ENCODE results near the gene UCK2. TPM values are rescaled to one million over a fixed set of nuclear protein-coding genes. Genes with fewer than 3 reads are reported as not detected.

Gene UCK2
- total RNA-seq, 2 donors from 2014 or later = 8.8 to 19.3 TPM

DNA sequence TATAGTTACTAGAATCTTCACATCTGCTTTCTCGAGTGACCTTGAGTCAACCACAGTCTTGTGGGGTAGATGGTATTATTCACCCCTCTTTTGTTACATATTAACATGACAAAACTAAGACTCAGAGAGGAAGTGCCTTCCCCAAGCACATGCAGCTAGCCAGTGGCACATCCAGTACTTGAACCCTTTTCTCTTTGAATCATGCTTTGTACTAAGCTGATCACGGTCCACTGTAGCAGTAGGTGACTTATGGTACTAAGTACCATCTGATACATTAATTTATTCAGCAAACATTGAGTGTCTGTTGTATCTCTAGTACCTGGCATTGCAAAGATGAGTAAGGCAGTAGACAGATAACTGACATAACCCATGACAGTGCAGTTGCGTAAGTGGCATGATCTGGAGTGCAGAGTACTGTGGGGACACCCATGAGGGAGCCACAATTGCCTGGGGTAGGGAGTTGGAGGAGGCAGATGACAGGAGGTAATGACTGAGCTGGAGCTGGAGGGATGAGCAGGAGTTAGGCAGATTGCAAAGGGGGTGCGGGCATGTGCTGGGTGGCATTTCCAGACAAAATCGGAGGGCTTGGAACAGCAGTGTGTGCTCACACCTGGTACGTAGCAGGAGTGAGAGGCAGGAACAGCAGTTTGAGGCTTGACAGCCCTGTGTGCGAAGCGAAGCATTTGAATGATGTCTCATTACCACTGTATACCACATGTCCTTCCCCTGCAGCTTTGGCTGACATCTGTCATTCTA, 29.8 kb downstream of the UCK2 start:
- H3K4me3 ChIP-seq = no peak overlapping the region
- H3K27ac ChIP-seq = no peak overlapping the region
- H3K4me1 ChIP-seq = peaks cover 0 to 42% of the 10 kb centered on the region in 2 donors
- no peaks in the 10 kb centered on the region for H3K36me3 ChIP-seq
- DNase-seq (ENCODE audit: low spot score) = no peak
- no peaks in the 10 kb centered on the region for H3K27me3 ChIP-seq
- TF ChIP-seq, protein P1, sequence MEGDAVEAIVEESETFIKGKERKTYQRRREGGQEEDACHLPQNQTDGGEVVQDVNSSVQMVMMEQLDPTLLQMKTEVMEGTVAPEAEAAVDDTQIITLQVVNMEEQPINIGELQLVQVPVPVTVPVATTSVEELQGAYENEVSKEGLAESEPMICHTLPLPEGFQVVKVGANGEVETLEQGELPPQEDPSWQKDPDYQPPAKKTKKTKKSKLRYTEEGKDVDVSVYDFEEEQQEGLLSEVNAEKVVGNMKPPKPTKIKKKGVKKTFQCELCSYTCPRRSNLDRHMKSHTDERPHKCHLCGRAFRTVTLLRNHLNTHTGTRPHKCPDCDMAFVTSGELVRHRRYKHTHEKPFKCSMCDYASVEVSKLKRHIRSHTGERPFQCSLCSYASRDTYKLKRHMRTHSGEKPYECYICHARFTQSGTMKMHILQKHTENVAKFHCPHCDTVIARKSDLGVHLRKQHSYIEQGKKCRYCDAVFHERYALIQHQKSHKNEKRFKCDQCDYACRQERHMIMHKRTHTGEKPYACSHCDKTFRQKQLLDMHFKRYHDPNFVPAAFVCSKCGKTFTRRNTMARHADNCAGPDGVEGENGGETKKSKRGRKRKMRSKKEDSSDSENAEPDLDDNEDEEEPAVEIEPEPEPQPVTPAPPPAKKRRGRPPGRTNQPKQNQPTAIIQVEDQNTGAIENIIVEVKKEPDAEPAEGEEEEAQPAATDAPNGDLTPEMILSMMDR (IDR thresholded peaks at IDR 0.05) = no peak
- H3K9me3 ChIP-seq = no peaks in the 10 kb centered on the region

GRCh38 chr1:165858364-165858823, 31.0 kb downstream of the UCK2 start:
- no peaks in the 10 kb centered on the region for H3K36me3 ChIP-seq
- no peak for DNase-seq (ENCODE audit: low spot score)
- TF ChIP-seq, protein P1 (IDR thresholded peaks at IDR 0.05) = no peak
- H3K4me1 ChIP-seq = peaks cover 0 to 42% of the 10 kb centered on the region in 2 donors
- H3K27me3 ChIP-seq = no peaks in the 10 kb centered on the region
- no peaks in the 10 kb centered on the region for H3K9me3 ChIP-seq
- H3K4me3 ChIP-seq = no peak overlapping the region
- H3K27ac ChIP-seq = no peak overlapping the region

GRCh38 chr1:165858967-165859845, 31.8 kb downstream of the UCK2 start:
- Histone ChIP-seq H3K4me3 (no peak overlapping the region), H3K36me3 (no peaks in the 10 kb centered on the region), H3K9me3 (no peaks in the 10 kb centered on the region), H3K4me1 (peaks cover 0 to 34% of the 10 kb centered on the region in 2 donors), H3K27ac (no peak overlapping the region), H3K27me3 (no peaks in the 10 kb centered on the region)
- TF ChIP-seq, protein P1 (IDR thresholded peaks at IDR 0.05) = no peak
- no peak for DNase-seq (ENCODE audit: low spot score)

DNA sequence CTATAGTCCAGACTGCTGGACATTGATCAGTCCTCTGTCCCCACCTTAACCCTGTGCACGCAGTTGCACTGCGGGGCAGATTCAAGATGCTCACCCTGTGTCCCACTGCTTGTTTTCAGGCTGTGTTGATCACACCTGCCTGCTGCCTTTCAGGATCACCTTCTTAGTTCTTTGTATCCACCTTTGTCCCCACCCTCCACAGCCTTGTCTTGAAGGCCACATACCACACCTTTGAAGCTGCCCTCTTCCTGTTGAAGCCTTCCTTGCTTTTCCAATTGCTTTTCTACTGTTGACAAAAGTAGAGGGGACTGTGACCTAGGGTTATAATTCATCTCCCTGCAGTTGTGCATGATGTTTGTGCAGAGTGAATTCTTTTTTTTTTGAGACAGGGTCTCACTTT, 32.7 kb downstream of the UCK2 start:
- H3K27ac ChIP-seq = no peak overlapping the region
- TF ChIP-seq, protein P1 (IDR thresholded peaks at IDR 0.05) = no peak
- H3K36me3 ChIP-seq = no peaks in the 10 kb centered on the region
- no peak for DNase-seq (ENCODE audit: low spot score)
- H3K4me3 ChIP-seq = no peak overlapping the region
- no peaks in the 10 kb centered on the region for H3K9me3 ChIP-seq
- peaks cover 0 to 26% of the 10 kb centered on the region in 2 donors for H3K4me1 ChIP-seq
- H3K27me3 ChIP-seq = no peaks in the 10 kb centered on the region

DNA sequence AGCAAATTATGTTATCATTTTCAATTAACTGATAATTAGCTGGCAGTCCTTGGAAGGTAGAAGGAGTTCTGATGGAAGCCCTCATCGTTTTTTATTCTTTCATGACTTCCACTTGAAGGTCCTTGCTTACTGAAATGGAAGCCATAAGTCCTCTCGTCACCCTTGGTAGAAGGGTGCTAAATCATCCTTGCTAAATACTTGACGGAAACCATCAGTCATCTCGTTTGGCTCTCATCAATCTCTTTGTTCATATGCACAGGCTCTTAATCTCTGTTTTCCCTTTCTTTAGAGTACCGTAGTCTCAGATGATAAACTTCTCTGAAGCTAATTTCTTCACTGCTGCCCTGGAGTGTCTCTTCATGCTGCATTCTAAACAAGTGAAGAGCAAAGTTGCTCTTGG, 34.5 kb downstream of the UCK2 start:
- H3K9me3 ChIP-seq = no peaks in the 10 kb centered on the region
- TF ChIP-seq, protein P1 (IDR thresholded peaks at IDR 0.05) = no peak
- H3K27ac ChIP-seq = no peak overlapping the region

More for the DNA sequence above, 34.5 kb downstream of the UCK2 start:
- H3K4me3 ChIP-seq = no peak overlapping the region
- DNase-seq (ENCODE audit: low spot score) = no peak
- H3K27me3 ChIP-seq = no peaks in the 10 kb centered on the region
- H3K4me1 ChIP-seq = peaks cover 0 to 15% of the 10 kb centered on the region in 2 donors
- no peaks in the 10 kb centered on the region for H3K36me3 ChIP-seq

Measured in right atrium auricular region (tissue), 2 donors.